K562 (cell line): ENCODE results near the gene S100A10. TPM values are rescaled to one million over a fixed set of nuclear protein-coding genes. Genes with fewer than 3 reads are reported as not detected.

Experiments
- ATAC-seq: fragments of 200-7000 bp; cut with Tn5 transposase; 3 replicates; pipeline ENCODE4 v1.9.1; 2020; ENCODE audit warnings: moderate library complexity
- BruUV-seq: library from RNA; stranded (reverse); fragments of 400-500 nt; replicated peaks from 2 replicates; lab custom pipeline; 2021; lab: Mats Ljungman, UMichigan
- CTCF ChIA-PET: fragments of 300-600 bp; formaldehyde crosslinking; extraction: SDS; loops from one replicate; lab custom pipeline; 2021; ENCODE audit warnings: low intra/inter-chr PET ratio; lab: Yijun Ruan, JAX
- POLR2A ChIA-PET: fragments of 300-600, 350-650 bp; sonication (Branson Sonifier 250); formaldehyde crosslinking; extraction: SDS; loops from one replicate; lab custom pipeline; 2021; ENCODE audit warnings: antibody characterized with exemption, inconsistent platforms; lab: Yijun Ruan, JAX
- DNase-seq, 4 experiments: peaks; one replicate each; pipeline versions ENCODE4 v3.0.0 to v3.0.0-alpha.2; 2011 to 2018; ENCODE audit warnings: low spot score in 3 of 4, mixed read lengths in 3 of 4; ENCODE audit errors: extremely low read depth in 1 of 4
- FAIRE-seq: peaks from 2 replicates; lab custom pipeline; 2011; peaks lifted over from hg19 to GRCh38; lab: Jason Lieb, UNC
- H2AFZ ChIP-seq: 2 replicates; pipeline ENCODE4 v1.6.0; 2011; ENCODE audit warnings: low read depth, low read length, control low read depth, inconsistent platforms
- H3K27ac ChIP-seq: fragments of 200-600 bp; 3 replicates; pipeline ENCODE4 v1.8.0; 2011; ENCODE audit warnings: low read depth, mild to moderate bottlenecking, control low read depth, inconsistent platforms, low read length, moderate library complexity, mixed read lengths; ENCODE audit errors: extremely low read depth
- H3K27me3 ChIP-seq, 2 experiments: fragments of 300-600 bp in 1 of 2; 2 replicates in 1 of 2; 3 replicates in 1 of 2; pipeline versions ENCODE4 v1.6.0 to v1.8.0; 2011; ENCODE audit warnings: inconsistent platforms in 2 of 2, low read length in 2 of 2, mild to moderate bottlenecking in 1 of 2, mixed read lengths in 1 of 2, moderate library complexity in 1 of 2; ENCODE audit not compliant: control insufficient read depth in 2 of 2, insufficient read depth in 2 of 2
- H3K36me3 ChIP-seq: fragments of 300-600 bp; 3 replicates; pipeline ENCODE4 v1.8.0; 2011; ENCODE audit warnings: mild to moderate bottlenecking, low read length, inconsistent platforms; ENCODE audit not compliant: control insufficient read depth, insufficient read depth
- H3K4me1 ChIP-seq, 2 experiments: fragments of 200-600 bp in 1 of 2; replicated peaks in 1 of 2; 2 replicates in 1 of 2; 3 replicates in 1 of 2; pipeline versions ENCODE4 v1.5.1 to v1.8.0; 2011; ENCODE audit warnings: inconsistent platforms in 2 of 2, low read length in 2 of 2, mild to moderate bottlenecking in 1 of 2, mixed read lengths in 1 of 2, moderate library complexity in 1 of 2; ENCODE audit not compliant: control insufficient read depth in 2 of 2, insufficient read depth in 2 of 2
- H3K4me2 ChIP-seq: 2 replicates; pipeline ENCODE4 v1.6.1; 2011; ENCODE audit warnings: low read length, control low read depth, inconsistent platforms, mixed read lengths; ENCODE audit not compliant: insufficient read depth
- H3K4me3 ChIP-seq: fragments of 200-600 bp; sonication (generic), shearing (Covaris generic); 2 replicates; pipeline ENCODE4 v1.5.1; 2016; ENCODE audit warnings: control low read depth, inconsistent platforms
- H3K79me2 ChIP-seq: fragments of 200-600 bp; 3 replicates; pipeline ENCODE4 v1.8.0; 2011; ENCODE audit warnings: low read length, inconsistent platforms; ENCODE audit not compliant: control insufficient read depth, insufficient read depth
- H3K9ac ChIP-seq, 2 experiments: 2 replicates each; pipeline versions ENCODE4 v1.6.0 to v1.6.1; 2011; ENCODE audit warnings: low read depth in 2 of 2, low read length in 2 of 2, control low read depth in 1 of 2, inconsistent platforms in 1 of 2, mild to moderate bottlenecking in 1 of 2, mixed read lengths in 1 of 2; ENCODE audit not compliant: insufficient read depth in 1 of 2
- H3K9me1 ChIP-seq: one replicate; pipeline ENCODE4 v1.6.0; 2011; ENCODE audit warnings: inconsistent platforms, mild to moderate bottlenecking, low read length, moderate library complexity; ENCODE audit not compliant: control insufficient read depth, insufficient read depth
- H3K9me3 ChIP-seq: replicated peaks from 2 replicates; pipeline ENCODE4 v1.5.1; 2011; ENCODE audit warnings: low read depth, low read length, inconsistent platforms; ENCODE audit not compliant: control insufficient read depth, insufficient read depth
- H4K20me1 ChIP-seq: replicated peaks from 2 replicates; pipeline ENCODE4 v1.6.1; 2011; ENCODE audit warnings: low read length, inconsistent platforms, mixed read lengths; ENCODE audit not compliant: control insufficient read depth, insufficient read depth
- LARP7 ChIP-seq: fragments of 450-650 bp; IDR thresholded peaks from 2 replicates; pipeline ENCODE4 v1.6.1; 2016
- ZBTB11 ChIP-seq, 3 experiments: fragments of 200-800 bp in 1 of 3; fragments of 250-450 bp in 1 of 3; fragments of 450-650 bp in 1 of 3; sonication (Bioruptor Pico) in 1 of 3; sonication (Bioruptor generic) in 1 of 3; formaldehyde crosslinking in 1 of 3; IDR thresholded peaks; 2 replicates each; pipeline versions ENCODE4 v1.6.1 to v1.8.0; 2016 to 2022; ENCODE audit warnings: mild to moderate bottlenecking in 2 of 3, missing genetic modification characterization in 2 of 3, missing compliant biosample characterization in 1 of 3, moderate library complexity in 1 of 3
- ZNF212 ChIP-seq: fragments of 450-650 bp; formaldehyde crosslinking; IDR thresholded peaks from 2 replicates; pipeline ENCODE4 v1.4.0; 2020; ENCODE audit warnings: mild to moderate bottlenecking
- WGBS: fragments of 100-300 bp; shearing (Covaris generic); methylation state at CpG from one replicate; pipeline ENCODE4 v1.1.6; 2016; ENCODE audit warnings: low coverage, mixed read lengths; ENCODE audit not compliant: insufficient coverage; ENCODE audit errors: missing lambda C conversion rate; 5-methylcytosine and 5-hydroxymethylcytosine counted together
- in situ Hi-C: fragments of 300-500 bp; cut with MboI; formaldehyde crosslinking; loops from 4 replicates; pipeline ENCODE4 v1.15.0; 2018; ENCODE audit warnings: inconsistent platforms, mixed read lengths
- intact Hi-C: fragments of 100-400 bp; cut with micrococcal nuclease; formaldehyde crosslinking; loops from 2 replicates; pipeline ENCODE4 v1.14.2; 2022
- polyA plus RNA-seq, 8 experiments: library from polyadenylated mRNA; depleted of rRNA in 4 of 8; stranded (reverse) in 5 of 8; unstranded in 3 of 8; fragments of >200 nt; fragmentation: Nextera tagmentation in 2 of 8; fragmentation: Illumina TruSeq in 1 of 8; extraction: Ambion mirVana in 2 of 8; extraction: Trizol in 1 of 8; gene quantifications; 2 replicates each; pipeline versions ENCODE4 v1.2.1 to v1.2.3, GENCODE V29; 2011 to 2014; ENCODE audit warnings: inconsistent platforms in 1 of 8, missing spikeins in 1 of 8
- total RNA-seq, 7 experiments: library from RNA; depleted of rRNA in 6 of 7; stranded (reverse); fragments of >200 nt in 6 of 7; fragmentation: Illumina TruSeq in 2 of 7; extraction: Trizol in 2 of 7; gene quantifications; 2 replicates each; pipeline versions ENCODE4 v1.2.1 to v1.2.3, GENCODE V29; 2011 to 2021; ENCODE audit warnings: low replicate concordance in 1 of 7

Gene S100A10
- total and polyA plus RNA-seq, 9 of the 15 experiments (the other 6 are each of a cell fraction or from before 2014, with no cell fraction given): 0.32 to 1.6 (median 0.50) TPM; not detected in 3

GRCh38 chr1:151994956-151995355 is 1.3 kb upstream of the S100A10 start:
- H4K20me1 ChIP-seq: peaks cover 4% of the 10 kb centered on the region; the same call in 1 of the 2 replicates
- ChIA-PET POLR2A (interaction anchor here (0.5 kb wide), 2 partner anchors 76 to 524 kb away, joined by 3 read pairs; no protein-coding TSS in a partner anchor), CTCF (interaction anchor here (0.6 to 3.6 kb wide), 3 partner anchors 27 to 106 kb away, joined by 3 to 46 read pairs (median 32); no protein-coding TSS in a partner anchor)
- no peaks in the 10 kb centered on the region for H3K79me2 ChIP-seq
- H3K9me1 ChIP-seq: no peaks in the 10 kb centered on the region
- peaks cover 15 to 26% of the 10 kb centered on the region in 2 experiments for H3K4me1 ChIP-seq
- in situ Hi-C loops (no loop called here), intact Hi-C loops (loop anchor here (5.0 kb wide), 1 partner anchor 258 kb away; no protein-coding TSS in a partner anchor)
- ATAC-seq (no peak), DNase-seq (no peak), FAIRE-seq (no peak)
- no peaks in the 10 kb centered on the region for H3K9me3 ChIP-seq
- no peak overlapping the region for H3K4me3 ChIP-seq
- 22% methylated on average over 6 of the region's 6 CpGs for WGBS
- H3K9ac ChIP-seq: no peak overlapping the region
- BruUV-seq: no TSS peak
- H2AFZ ChIP-seq: no peak overlapping the region
- no peak overlapping the region for H3K4me2 ChIP-seq
- no peak for TF ChIP-seq ZNF212 (CRISPR knock-in tag)
- no peak for TF ChIP-seq LARP7
- 0 out of 6 replicates have a peak, but pooled peaks of 1 of the 3 experiments have one; percentile 20 for TF ChIP-seq ZBTB11 (CRISPR knock-in tag; IDR thresholded peaks at IDR 0.05)
- no peaks in the 10 kb centered on the region for H3K36me3 ChIP-seq
- H3K27me3 ChIP-seq: peaks cover 25 to 41% of the 10 kb centered on the region in 2 experiments
- H3K27ac ChIP-seq: no peak overlapping the region
